GM18508 (cell line): ENCODE data around the gene NPTX1.
"Not testable (repeated sequence)": the region's sequence is repeated elsewhere in the genome, so short reads cannot be mapped to it uniquely, and the experiment has no call there.

Experiments used
- ATAC-seq: cut with Tn5 transposase; IDR thresholded peaks from one replicate; pipeline ENCODE4 v1.9.1; 2021; ENCODE audit warnings: moderate number of reproducible peaks; ENCODE audit not compliant: insufficient read depth, unreplicated experiment

NPTX1 gene

GRCh38 chr17:80475910-80476876 is at the start of gene NPTX1:
NPTX1 (minus strand) TSS chr17:80476607; CDS start chr17:80476446, 161 bp downstream.
- no peak for ATAC-seq

GRCh38 chr17:80523956-80524712 is 47.7 kb upstream of the NPTX1 start:
- ATAC-seq = no peak

GRCh38 chr17:80523054-80523744 is 46.8 kb upstream of the NPTX1 start:
- no peak for ATAC-seq

- ATAC-seq = no peak
Measured at GRCh38 chr17:80520810-80521455, 44.5 kb upstream of the NPTX1 start.

GRCh38 chr17:80519091-80519781 is 42.8 kb upstream of the NPTX1 start:
- no peak for ATAC-seq

GRCh38 chr17:80518392-80518791 is 42.0 kb upstream of the NPTX1 start:
- no peak for ATAC-seq

- no peak for ATAC-seq
Measured at GRCh38 chr17:80517641-80518040, 41.2 kb upstream of the NPTX1 start.

GRCh38 chr17:80516171-80516932 is 39.9 kb upstream of the NPTX1 start:
- ATAC-seq = no peak

GRCh38 chr17:80513892-80514291 is 37.5 kb upstream of the NPTX1 start:
- no peak for ATAC-seq

- no peak for ATAC-seq
Measured at GRCh38 chr17:80513201-80513600, 36.8 kb upstream of the NPTX1 start.

- ATAC-seq = no peak
Measured at GRCh38 chr17:80512233-80512632, 35.8 kb upstream of the NPTX1 start.

GRCh38 chr17:80511222-80512180 is 35.1 kb upstream of the NPTX1 start:
- ATAC-seq = no peak

- no peak for ATAC-seq
Measured at GRCh38 chr17:80510772-80511171, 34.4 kb upstream of the NPTX1 start.

GRCh38 chr17:80510132-80510531 is 33.7 kb upstream of the NPTX1 start:
- no peak for ATAC-seq

- ATAC-seq = no peak
Measured at GRCh38 chr17:80509311-80509710, 32.9 kb upstream of the NPTX1 start.

- ATAC-seq = no peak
Measured at GRCh38 chr17:80507965-80508364, 31.6 kb upstream of the NPTX1 start.

GRCh38 chr17:80507177-80507576 is 30.8 kb upstream of the NPTX1 start:
- not testable (repeated sequence) for ATAC-seq
